Uterus (tissue), 4 donors: ENCODE results near the gene CAPZA1. TPM values are rescaled to one million over a fixed set of nuclear protein-coding genes. Genes with fewer than 3 reads are reported as not detected.
"Not testable (repeated sequence)": the region's sequence is repeated elsewhere in the genome, so short reads cannot be mapped to it uniquely, and the experiment has no call there.

Experiments used
- DNase-seq, 2 donors: peaks; one replicate each; pipeline ENCODE4 v3.0.0-alpha.2; 2019 to 2020
- H3K27ac ChIP-seq, 2 donors: fragments of 200-600 bp; sonication (generic); 1 replicate in 1 of 2; 2 replicates in 1 of 2; pipeline ENCODE4 v1.5.1; 2016 to 2018
- H3K27me3 ChIP-seq, 2 donors: fragments of 200-600 bp; sonication (generic); one replicate each; pipeline ENCODE4 v1.5.1; 2018 to 2019; ENCODE audit warnings: control low read depth in 1 of 2
- H3K36me3 ChIP-seq, 2 donors: fragments of 200-600 bp; sonication (generic); one replicate each; pipeline ENCODE4 v1.5.1; 2019; ENCODE audit warnings: control low read depth in 1 of 2
- H3K4me1 ChIP-seq, 2 donors: fragments of 200-600 bp; sonication (generic); one replicate each; pipeline ENCODE4 v1.5.1; 2018 to 2019; ENCODE audit warnings: control low read depth in 1 of 2
- H3K4me3 ChIP-seq, 2 donors: fragments of 200-600 bp; sonication (generic); 1 replicate in 1 of 2; 2 replicates in 1 of 2; pipeline ENCODE4 v1.5.1; 2018 to 2019; ENCODE audit warnings: mild to moderate bottlenecking in 1 of 2
- H3K9me3 ChIP-seq, 2 donors: fragments of 200-600 bp; sonication (generic); one replicate each; pipeline ENCODE4 v1.5.1; 2019; ENCODE audit warnings: control low read depth in 1 of 2
- CTCF ChIP-seq, 4 experiments: fragments of 200-600 bp in 2 of 4; fragments of 450-650 bp in 2 of 4; sonication (generic) in 2 of 4; IDR thresholded peaks; one replicate each; pipeline ENCODE4 v1.5.1; 2016 to 2019; ENCODE audit warnings: antibody characterized with exemption in 4 of 4, mild to moderate bottlenecking in 2 of 4, moderate library complexity in 1 of 4
- POLR2A ChIP-seq, 2 donors: fragments of 450-650 bp; IDR thresholded peaks; one replicate each; pipeline ENCODE4 v1.6.1; 2016; ENCODE audit warnings: antibody characterized with exemption in 2 of 2, mild to moderate bottlenecking in 1 of 2, moderate library complexity in 1 of 2
- intact Hi-C: fragments of 100-400 bp; cut with DNase I; formaldehyde crosslinking; loops from one replicate; pipeline ENCODE4 v1.15.1; 2023; ENCODE audit warnings: low total_unique reads
- total RNA-seq, 4 donors: library from RNA; depleted of rRNA in 3 of 4; stranded (reverse); fragments of >200 nt in 3 of 4; gene quantifications; one replicate each; pipeline versions ENCODE4 v1.1.0 to v1.2.4, GENCODE V29; 2014 to 2023
- donor health status: DM: yes; HTN: yes; CAD: no.

CAPZA1 gene
- total RNA-seq, 4 donors from 2014 or later: 60.6 to 503 (median 151) TPM

- no peaks in the 10 kb centered on the region for H3K36me3 ChIP-seq
- TF ChIP-seq CTCF (IDR thresholded peaks at IDR 0.05): no peak
- TF ChIP-seq POLR2A (IDR thresholded peaks at IDR 0.05): no peak
- intact Hi-C loops: loop anchor here (10.0 kb wide), 1 partner anchor 86 kb away; the partner anchor contains the start of gene RHOC
- H3K27ac ChIP-seq: peak within 1 kb of the TSS; percentile 96 to 98
- H3K27me3 ChIP-seq: no peaks in the 10 kb centered on the region
- peak; percentile 67 to 71 for DNase-seq
- H3K4me1 ChIP-seq: peaks cover 0 to 10% of the 10 kb centered on the region in 2 donors
- H3K4me3 ChIP-seq: peak within 1 kb of the TSS; percentile 93 to 95
- H3K9me3 ChIP-seq: no peaks in the 10 kb centered on the region
Measured at GRCh38 chr1:112618721-112619517, 713 bp upstream of the CAPZA1 start, which contains the start of gene ST7L. ST7L (minus strand) TSS chr1:112619141; CDS start chr1:112619113, 28 bp downstream.

GRCh38 chr1:112620377-112620695, 704 bp downstream of the CAPZA1 start:
- Histone ChIP-seq H3K4me1 (peaks cover 0 to 10% of the 10 kb centered on the region in 2 donors), H3K27ac (peak overlapping the region; percentile 96 to 98), H3K36me3 (no peaks in the 10 kb centered on the region), H3K9me3 (no peaks in the 10 kb centered on the region), H3K27me3 (no peaks in the 10 kb centered on the region), H3K4me3 (peak overlapping the region; percentile 93 to 95)
- no peak for DNase-seq
- intact Hi-C loops: no loop called here
- TF ChIP-seq POLR2A (IDR thresholded peaks at IDR 0.05) (no peak), CTCF (IDR thresholded peaks at IDR 0.05) (no peak)

- H3K4me3 ChIP-seq, DNase-seq, intact Hi-C loops, H3K27ac ChIP-seq, H3K36me3 ChIP-seq, H3K9me3 ChIP-seq, H3K27me3 ChIP-seq, H3K4me1 ChIP-seq: not testable (repeated sequence)
Measured at GRCh38 chr1:112624493-112624892, 4.9 kb downstream of the CAPZA1 start.

GRCh38 chr1:112625696-112626095, 6.1 kb downstream of the CAPZA1 start:
- H3K27ac ChIP-seq: no peak overlapping the region
- no peaks in the 10 kb centered on the region for H3K36me3 ChIP-seq
- DNase-seq: peak in 1 of 2 donors; percentile 25
- TF ChIP-seq CTCF (IDR thresholded peaks at IDR 0.05) (no peak), POLR2A (IDR thresholded peaks at IDR 0.05) (no peak)
- no peak overlapping the region for H3K4me3 ChIP-seq
- H3K4me1 ChIP-seq: peaks cover 0 to 10% of the 10 kb centered on the region in 2 donors
- intact Hi-C loops: no loop called here
- no peaks in the 10 kb centered on the region for H3K9me3 ChIP-seq
- no peaks in the 10 kb centered on the region for H3K27me3 ChIP-seq

DNA sequence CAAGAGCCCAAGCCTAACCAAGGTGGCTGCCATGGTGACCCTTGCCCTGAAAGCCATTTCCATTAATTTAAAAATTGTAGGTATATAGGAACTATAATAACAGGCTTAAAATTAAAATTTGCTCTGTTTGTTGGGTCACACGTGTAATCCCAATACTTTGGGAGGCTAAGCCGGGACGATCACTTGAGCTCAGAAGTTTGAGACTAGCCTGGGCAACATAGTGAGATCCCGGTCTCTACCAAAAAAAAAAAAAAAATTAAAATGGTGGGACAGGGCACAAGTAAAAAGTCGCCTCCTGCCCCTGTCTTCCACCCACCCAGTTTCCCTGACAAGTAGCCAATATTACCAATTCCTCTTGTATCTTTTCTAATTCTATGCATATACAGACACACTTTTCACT, 6.6 kb downstream of the CAPZA1 start:
- H3K27me3 ChIP-seq: no peaks in the 10 kb centered on the region
- TF ChIP-seq POLR2A (IDR thresholded peaks at IDR 0.05): no peak
- no peak for TF ChIP-seq CTCF (IDR thresholded peaks at IDR 0.05)
- H3K27ac ChIP-seq: no peak overlapping the region
- peaks cover 0 to 6% of the 10 kb centered on the region in 2 donors for H3K4me1 ChIP-seq
- no peak overlapping the region for H3K4me3 ChIP-seq
- H3K9me3 ChIP-seq: no peaks in the 10 kb centered on the region
- DNase-seq: no peak
- H3K36me3 ChIP-seq: no peaks in the 10 kb centered on the region
- intact Hi-C loops: no loop called here
